Endometrium (tissue), 2 donors: ENCODE results near the gene DNMBP.

Source experiments
- FAIRE-seq: peaks from 2 replicates; lab custom pipeline; 2012; peaks lifted over from hg19 to GRCh38; lab: Jason Lieb, UNC
- donor health status: control.
- donor health status: control.

DNMBP gene

GRCh38 chr10:100009793-100010676, at the start of gene DNMBP:
Gene DNMBP, minus strand, starts transcription at chr10:100009947. Its CDS starts 37,823 bp downstream, at chr10:99972124.
- FAIRE-seq = no peak

DNA sequence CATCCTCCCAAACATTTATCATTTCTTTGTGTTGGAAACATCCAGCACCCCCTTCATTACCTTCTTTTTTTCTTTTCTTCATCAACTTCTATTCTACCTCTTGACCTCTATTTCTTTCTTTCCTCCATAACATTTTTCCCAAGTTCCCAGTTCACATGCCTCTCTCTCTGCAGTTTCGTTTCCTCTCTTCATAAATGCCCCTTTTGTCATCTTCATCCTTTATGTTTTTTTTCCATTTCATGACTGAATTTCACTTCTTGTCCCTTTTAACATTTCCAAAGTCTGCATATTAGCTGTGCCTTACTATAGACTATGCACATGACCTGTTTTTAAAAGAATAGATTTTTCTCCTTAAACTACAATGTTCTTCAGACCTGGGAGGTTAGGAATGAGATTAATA, 48.2 kb upstream of the DNMBP start:
- no peak for FAIRE-seq

- no peak for FAIRE-seq
Observed at GRCh38 chr10:100053686-100054460, 44.1 kb upstream of the DNMBP start.

DNA sequence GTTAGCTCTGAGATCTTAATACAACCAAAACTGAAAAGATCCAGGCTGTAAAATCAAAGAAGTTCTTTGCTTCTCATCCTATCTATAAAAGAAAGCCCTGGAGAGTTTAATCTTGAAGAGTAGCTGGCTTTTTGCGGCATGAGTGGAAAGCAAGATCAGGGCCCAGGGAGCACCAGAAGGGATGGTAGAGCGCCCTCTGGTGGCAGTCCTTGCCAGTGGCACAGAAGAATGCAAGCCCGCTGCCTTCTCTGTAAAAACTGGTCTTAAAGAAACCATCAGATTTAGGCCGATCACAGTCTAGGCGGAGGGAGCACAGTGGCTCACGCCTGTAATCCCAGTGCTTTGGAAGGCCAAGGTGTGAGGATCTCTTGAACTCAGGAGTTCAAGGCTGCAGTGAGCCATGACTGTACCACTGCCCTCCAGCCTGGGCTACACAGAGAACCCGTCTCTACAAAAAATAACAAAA, 36.3 kb upstream of the DNMBP start:
- no peak for FAIRE-seq

- FAIRE-seq = no peak
Observed at GRCh38 chr10:100045592-100045991, 35.8 kb upstream of the DNMBP start.

DNA sequence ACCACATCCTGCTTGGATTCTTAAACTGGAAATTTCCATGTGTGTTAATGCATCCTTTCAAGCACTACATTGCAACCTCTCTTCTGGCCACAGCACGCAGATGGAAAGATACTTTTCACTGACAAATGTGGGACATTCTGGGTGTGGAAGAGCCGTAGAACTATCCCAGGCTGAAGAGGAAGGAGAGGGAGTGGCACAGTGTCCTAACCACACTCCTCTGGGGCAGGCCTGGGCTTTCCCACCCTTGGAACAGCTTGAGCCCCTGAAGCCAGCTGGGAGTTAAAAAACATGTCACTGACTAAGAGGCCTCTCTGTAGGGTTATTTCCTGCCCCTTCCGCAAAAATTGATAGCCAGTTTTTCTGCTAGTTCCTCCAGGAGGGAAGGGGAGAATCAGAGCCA, 34.0 kb upstream of the DNMBP start:
- FAIRE-seq = no peak

GRCh38 chr10:100043344-100043743, 33.6 kb upstream of the DNMBP start:
- FAIRE-seq = no peak

- no peak for FAIRE-seq
Observed at GRCh38 chr10:100041306-100042002, 31.7 kb upstream of the DNMBP start.

- no peak for FAIRE-seq
Observed at GRCh38 chr10:100038561-100039071, 28.9 kb upstream of the DNMBP start.

- FAIRE-seq = no peak
Observed at GRCh38 chr10:100037758-100038315, 28.1 kb upstream of the DNMBP start.

GRCh38 chr10:100036850-100037249, 27.1 kb upstream of the DNMBP start:
- FAIRE-seq = no peak

DNA sequence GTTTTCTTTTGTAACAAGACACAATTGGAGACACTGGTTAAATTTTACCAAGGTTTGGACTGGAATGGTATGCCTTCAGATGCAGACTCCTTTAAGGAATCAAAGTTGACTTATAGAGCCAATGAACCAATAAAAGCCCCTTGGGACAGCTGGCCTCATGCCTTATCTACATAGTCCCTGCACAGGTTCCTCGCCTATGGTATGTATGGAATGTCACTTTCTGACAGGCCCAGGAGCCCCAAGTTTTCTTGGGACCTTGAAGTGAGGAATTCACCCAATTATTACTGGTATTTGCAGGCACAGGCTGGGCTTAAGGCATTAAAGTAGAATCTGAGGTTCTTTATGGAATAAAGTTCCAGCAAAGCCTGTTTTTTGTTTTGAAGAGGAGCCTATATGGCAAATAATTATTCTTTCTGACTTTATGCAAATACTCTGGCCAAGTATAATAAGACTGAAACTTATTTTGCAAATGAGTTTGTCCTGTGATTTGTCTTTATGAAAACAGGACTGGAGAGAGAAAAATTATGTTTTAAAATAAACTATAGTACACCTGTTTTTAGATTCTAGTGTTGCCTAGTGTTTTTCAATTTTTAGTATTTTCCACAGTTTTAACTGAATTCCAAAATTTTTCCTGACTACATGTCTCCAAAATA, 24.1 kb upstream of the DNMBP start:
- FAIRE-seq = no peak

GRCh38 chr10:100027416-100027815, 17.7 kb upstream of the DNMBP start:
- FAIRE-seq = no peak

DNA sequence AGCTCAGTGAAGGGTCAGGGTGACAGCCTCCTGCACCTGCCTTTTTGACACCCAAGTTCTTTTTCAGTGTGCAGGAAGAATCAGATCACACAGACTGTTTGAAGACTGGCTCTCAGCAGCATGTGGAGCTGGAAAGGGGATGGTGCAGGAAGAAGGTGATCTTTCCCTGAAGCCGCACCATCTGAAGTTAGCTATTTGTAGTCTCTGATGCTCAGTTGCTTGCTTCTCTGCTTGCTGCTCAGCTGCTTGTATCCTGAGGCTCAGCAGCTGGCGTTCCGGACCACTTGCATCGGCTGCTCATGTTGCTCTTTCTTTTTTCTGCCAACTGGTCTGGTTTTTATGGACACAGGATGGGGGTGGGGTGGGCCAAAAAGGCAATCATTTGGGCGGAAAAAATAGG, 15.8 kb upstream of the DNMBP start:
- no peak for FAIRE-seq

DNA sequence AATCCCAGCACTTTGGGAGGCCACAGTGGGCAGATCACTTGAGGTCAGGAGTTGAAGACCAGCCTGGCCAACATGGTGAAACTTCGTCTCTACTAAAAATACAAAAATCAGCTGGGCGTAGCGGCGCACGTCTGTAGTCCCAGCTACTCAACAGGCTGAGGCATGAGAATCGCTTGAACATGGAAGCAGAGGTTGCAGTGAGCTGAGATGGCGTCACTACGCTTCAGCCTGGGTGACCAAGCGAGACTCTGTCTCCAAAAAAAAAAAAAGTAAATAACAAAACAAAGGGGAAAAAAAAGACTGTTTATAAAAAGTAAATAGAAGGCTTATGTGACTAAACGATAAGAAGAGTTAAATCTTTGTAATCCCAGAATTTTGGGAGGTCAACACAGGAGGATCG, 15.0 kb upstream of the DNMBP start:
- FAIRE-seq = no peak

DNA sequence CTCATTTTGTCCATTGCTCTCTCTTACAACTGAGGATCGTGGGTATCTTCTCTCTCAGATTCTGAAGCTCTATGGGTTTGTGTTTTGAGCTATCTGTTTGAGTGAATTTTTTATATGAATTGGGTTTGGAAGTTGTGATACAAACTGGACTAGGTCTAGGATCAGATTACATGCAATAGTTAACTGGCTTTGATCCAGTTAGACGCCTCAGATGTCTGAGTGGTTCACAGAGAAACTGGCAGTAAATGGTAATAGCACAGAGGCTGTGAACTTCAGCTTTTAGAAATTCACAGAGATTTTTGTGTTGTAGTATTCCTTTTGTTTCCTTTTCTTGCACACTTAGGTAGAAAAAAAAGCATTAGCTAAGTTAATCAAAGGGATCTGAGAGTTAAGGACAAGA, 12.7 kb upstream of the DNMBP start:
- FAIRE-seq = no peak

DNA sequence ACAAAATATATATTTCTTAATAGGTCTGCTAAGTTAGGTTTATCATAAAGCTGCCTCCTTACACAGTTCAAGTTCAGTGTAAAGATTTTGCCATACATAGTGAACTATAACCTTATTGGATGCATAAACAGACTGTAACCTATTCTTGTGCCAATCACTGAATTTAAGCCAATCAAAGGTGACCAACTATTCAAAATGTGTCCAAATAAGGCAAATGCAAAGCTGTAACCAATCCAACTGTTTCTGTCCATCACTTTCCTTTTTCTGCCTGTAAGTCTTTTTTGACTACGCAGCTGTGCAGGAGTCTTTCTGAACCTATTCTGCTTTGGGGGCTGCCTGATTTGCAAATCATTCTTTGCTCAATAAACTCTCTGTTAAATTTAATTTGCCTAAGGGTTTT, 11.6 kb upstream of the DNMBP start:
- no peak for FAIRE-seq

- no peak for FAIRE-seq
Observed at GRCh38 chr10:100020886-100021253, 11.1 kb upstream of the DNMBP start.

DNA sequence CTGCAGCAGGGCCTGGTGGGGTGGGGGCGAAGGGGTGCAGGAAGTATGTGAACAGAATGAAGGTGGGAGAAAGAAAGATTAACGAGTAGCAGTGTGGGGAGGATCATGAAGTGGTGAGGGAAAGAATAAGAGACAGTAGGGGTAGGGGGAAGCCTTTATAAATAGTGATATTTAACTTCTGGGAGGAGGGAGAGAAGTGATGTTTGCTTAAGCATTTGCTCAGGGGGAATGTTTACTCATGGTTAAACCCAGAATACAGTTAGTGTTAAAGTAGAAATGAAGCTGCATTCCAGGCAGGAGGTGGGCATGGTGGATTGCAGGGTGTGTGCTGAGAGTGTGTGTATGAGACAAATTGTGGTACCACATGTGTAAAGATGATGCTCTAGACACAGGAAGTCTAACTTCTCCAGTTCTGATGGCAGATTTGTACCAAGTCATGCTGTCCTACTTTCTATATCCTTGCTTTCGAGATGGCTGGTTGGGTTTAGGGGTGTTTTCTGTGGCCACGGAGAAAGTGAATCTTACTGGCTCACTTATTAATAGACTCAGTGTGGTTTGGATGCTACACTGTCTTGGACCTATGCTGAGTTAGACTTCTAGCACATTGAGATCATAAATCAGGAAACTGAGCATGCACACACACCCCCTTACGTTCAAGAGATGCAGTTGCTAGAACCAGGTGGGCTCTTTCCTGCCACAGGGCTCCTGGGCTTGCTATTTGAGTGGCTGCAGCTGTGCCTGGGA, 10.6 kb upstream of the DNMBP start:
- no peak for FAIRE-seq

DNA sequence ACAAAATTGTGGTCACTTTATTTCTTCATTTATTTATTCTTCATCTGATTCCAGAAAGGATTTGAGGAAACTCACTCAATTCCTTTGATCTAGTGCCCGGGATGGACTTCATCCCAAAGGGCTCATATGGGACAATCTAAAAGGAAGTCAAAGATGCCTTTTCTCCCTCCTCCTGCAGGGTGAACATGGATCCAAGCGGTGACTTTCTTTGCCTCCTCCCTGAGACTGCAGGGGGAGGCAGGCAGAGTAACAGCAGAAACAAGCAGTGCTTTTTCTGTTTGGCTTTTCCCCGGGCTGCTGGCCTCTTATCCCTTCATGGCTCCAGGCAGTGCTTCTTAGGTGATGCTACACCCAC, 10.0 kb upstream of the DNMBP start:
- no peak for FAIRE-seq
